SK-N-SH (cell line): ENCODE data around the gene SGSM2.

Source experiments
- CHD2 ChIP-seq: fragments of 150-350 bp; IDR thresholded peaks from 2 replicates; pipeline ENCODE4 v1.6.1; 2018; ENCODE audit warnings: low read length; ENCODE audit not compliant: partially characterized antibody
- ELF1 ChIP-seq: IDR thresholded peaks from 2 replicates; pipeline ENCODE4 v1.4.0; 2012
- EP300 ChIP-seq, 2 experiments: IDR thresholded peaks; 2 replicates each; pipeline versions ENCODE4 v1.4.0 to v1.6.1; 2012; ENCODE audit warnings: borderline replicate concordance in 1 of 2, low read depth in 1 of 2, low read length in 1 of 2
- FOXM1 ChIP-seq: IDR thresholded peaks from 2 replicates; pipeline ENCODE4 v1.4.0; 2012; ENCODE audit warnings: low read depth, mild to moderate bottlenecking
- POLR2AphosphoS5 ChIP-seq: IDR thresholded peaks from 2 replicates; pipeline ENCODE4 v1.6.1; 2012; ENCODE audit warnings: low read depth, low read length
- RAD21 ChIP-seq: IDR thresholded peaks from 2 replicates; pipeline ENCODE4 v1.6.1; 2012; ENCODE audit warnings: mild to moderate bottlenecking, low read length
- RCOR1 ChIP-seq: fragments of 150-350 bp; IDR thresholded peaks from 2 replicates; pipeline ENCODE4 v1.6.1; 2017; ENCODE audit warnings: antibody characterized with exemption, low read length
- RXRA ChIP-seq: IDR thresholded peaks from 2 replicates; pipeline ENCODE4 v1.4.0; 2012; ENCODE audit warnings: low read depth, mild to moderate bottlenecking, borderline replicate concordance
- TCF12 ChIP-seq: IDR thresholded peaks from 2 replicates; pipeline ENCODE4 v1.4.0; 2012
- TEAD4 ChIP-seq: IDR thresholded peaks from 2 replicates; pipeline ENCODE4 v1.4.0; 2012; ENCODE audit warnings: mild to moderate bottlenecking, borderline replicate concordance; ENCODE audit not compliant: insufficient read depth
- TF ChIP-seq, protein P1 (sequence below): fragments of 200-600 bp; sonication (generic); IDR thresholded peaks from 2 replicates; pipeline ENCODE4 v1.6.1; 2017; ENCODE audit warnings: antibody characterized with exemption, mild to moderate bottlenecking, moderate library complexity
- TF ChIP-seq, protein P2 (sequence below): fragments of 150-350 bp; IDR thresholded peaks from 2 replicates; pipeline ENCODE4 v1.6.1; 2017; ENCODE audit warnings: antibody characterized with exemption, low read length, low read depth, borderline replicate concordance
- TF ChIP-seq, protein P3 (sequence below): IDR thresholded peaks from 2 replicates; pipeline ENCODE4 v1.4.0; 2012; ENCODE audit warnings: low read depth, borderline replicate concordance

DNA sequence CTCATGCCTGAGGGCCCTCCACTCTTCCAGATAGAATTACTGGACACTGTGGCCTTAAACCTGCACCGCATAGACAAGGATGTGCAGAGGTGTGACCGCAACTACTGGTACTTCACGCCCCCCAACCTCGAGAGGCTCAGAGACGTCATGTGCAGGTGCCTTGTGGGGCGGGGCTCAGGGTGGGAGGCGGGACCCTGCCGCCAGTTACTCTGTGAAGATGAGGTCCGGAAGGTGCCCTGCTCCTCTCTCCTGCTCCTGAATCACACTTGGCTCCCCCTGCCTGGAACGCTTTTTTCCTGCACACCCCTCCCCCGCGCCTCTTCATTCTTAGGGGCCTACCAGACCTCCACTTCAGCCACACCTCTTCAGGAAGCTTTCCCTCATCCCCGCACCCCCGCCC, 38.8 kb downstream of the SGSM2 start:
- TF ChIP-seq, protein P1, sequence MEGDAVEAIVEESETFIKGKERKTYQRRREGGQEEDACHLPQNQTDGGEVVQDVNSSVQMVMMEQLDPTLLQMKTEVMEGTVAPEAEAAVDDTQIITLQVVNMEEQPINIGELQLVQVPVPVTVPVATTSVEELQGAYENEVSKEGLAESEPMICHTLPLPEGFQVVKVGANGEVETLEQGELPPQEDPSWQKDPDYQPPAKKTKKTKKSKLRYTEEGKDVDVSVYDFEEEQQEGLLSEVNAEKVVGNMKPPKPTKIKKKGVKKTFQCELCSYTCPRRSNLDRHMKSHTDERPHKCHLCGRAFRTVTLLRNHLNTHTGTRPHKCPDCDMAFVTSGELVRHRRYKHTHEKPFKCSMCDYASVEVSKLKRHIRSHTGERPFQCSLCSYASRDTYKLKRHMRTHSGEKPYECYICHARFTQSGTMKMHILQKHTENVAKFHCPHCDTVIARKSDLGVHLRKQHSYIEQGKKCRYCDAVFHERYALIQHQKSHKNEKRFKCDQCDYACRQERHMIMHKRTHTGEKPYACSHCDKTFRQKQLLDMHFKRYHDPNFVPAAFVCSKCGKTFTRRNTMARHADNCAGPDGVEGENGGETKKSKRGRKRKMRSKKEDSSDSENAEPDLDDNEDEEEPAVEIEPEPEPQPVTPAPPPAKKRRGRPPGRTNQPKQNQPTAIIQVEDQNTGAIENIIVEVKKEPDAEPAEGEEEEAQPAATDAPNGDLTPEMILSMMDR = no peak
- TF ChIP-seq POLR2AphosphoS5 = no peak
- no peak for TF ChIP-seq CHD2
- no peak for TF ChIP-seq TEAD4
- TF ChIP-seq, protein P2, sequence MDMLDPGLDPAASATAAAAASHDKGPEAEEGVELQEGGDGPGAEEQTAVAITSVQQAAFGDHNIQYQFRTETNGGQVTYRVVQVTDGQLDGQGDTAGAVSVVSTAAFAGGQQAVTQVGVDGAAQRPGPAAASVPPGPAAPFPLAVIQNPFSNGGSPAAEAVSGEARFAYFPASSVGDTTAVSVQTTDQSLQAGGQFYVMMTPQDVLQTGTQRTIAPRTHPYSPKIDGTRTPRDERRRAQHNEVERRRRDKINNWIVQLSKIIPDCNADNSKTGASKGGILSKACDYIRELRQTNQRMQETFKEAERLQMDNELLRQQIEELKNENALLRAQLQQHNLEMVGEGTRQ = no peak
- TF ChIP-seq FOXM1 = no peak
- no peak for TF ChIP-seq ELF1
- no peak for TF ChIP-seq TCF12
- TF ChIP-seq EP300 (IDR thresholded peaks at IDR 0.05; ENCODE audit: borderline replicate concordance in 1 of 2, low read depth in 1 of 2, low read length in 1 of 2) = no peak
- TF ChIP-seq RCOR1 = no peak
- TF ChIP-seq, protein P3, sequence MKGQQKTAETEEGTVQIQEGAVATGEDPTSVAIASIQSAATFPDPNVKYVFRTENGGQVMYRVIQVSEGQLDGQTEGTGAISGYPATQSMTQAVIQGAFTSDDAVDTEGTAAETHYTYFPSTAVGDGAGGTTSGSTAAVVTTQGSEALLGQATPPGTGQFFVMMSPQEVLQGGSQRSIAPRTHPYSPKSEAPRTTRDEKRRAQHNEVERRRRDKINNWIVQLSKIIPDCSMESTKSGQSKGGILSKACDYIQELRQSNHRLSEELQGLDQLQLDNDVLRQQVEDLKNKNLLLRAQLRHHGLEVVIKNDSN = no peak
- no peak for TF ChIP-seq RAD21
- no peak for TF ChIP-seq RXRA
